ENCODE measurements around the gene NAPSA. TPM values are rescaled to one million over a fixed set of nuclear protein-coding genes. Genes with fewer than 3 reads are reported as not detected.

The NAPSA gene
- total RNA-seq, 1 donor from 2014 or later: 0.27 TPM

GRCh38 chr19:50387176-50387867 lies 21.9 kb upstream of the NAPSA start:
- peak; percentile 75 for DNase-seq (ENCODE audit: missing footprints)
- intact Hi-C loops (cut with DNase I): no loop called here

GRCh38 chr19:50384685-50385535 lies 19.5 kb upstream of the NAPSA start:
- no peak for ATAC-seq
- intact Hi-C loops (cut with DNase I): loop anchor here (5.0 kb wide), 1 partner anchor 417 kb away; no protein-coding TSS in a partner anchor
- DNase-seq (ENCODE audit: missing footprints): no peak

More at GRCh38 chr19:50387176-50387867, 21.9 kb upstream of the NAPSA start:
- no peak for ATAC-seq

DNA sequence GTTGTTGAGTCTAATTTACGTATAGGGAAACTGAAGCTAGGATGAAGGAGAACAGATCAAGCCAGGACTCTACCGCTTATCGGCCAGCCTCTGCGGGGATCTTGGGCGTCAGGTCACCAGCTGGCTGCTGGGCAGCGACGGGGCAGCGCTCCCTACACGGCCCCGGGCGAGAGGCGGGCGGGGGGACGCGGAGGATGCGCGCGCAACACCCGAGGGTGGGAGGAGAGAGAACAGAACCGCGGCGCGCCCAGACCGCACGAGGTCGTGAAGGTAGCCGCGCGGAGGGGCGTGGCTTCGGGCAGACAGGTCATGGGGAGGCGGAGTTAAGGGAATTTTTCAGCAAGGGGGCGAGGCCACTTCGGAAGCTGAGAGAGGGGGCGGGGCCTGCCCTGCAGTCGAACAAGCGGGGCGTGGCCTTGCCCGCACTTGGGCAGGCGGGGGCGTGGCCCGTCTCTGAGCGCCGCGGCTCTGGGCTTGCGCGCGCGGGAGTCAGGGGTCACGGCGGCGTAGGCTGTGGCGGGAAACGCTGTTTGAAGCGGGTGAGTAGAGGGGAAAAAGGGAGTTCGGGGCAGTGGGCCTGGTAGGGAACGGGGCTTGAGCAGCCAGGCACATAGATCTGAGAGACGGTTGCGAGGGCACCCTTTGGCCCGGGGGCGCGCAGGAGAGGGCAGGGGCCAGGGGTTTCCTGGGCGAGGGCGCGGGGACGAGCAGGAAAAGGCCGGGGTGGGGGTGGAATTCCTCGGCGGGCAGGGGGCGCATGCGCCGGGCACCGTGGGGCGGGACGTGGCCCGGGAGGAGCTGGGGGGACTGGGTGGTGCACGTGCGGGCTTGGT lies 18.6 kb upstream of the NAPSA start, which contains the start of gene POLD1:
Gene POLD1, plus strand, starts transcription at position 496 of the 833 bp plus-strand sequence. CDS start 14,505 bp downstream, outside the sequence.
- intact Hi-C loops (cut with DNase I): loop anchor here (5.0 kb wide), 1 partner anchor 418 kb away; no protein-coding TSS in a partner anchor
- DNase-seq (ENCODE audit: missing footprints): peak; percentile 100
- ATAC-seq: peak; percentile 97

DNA sequence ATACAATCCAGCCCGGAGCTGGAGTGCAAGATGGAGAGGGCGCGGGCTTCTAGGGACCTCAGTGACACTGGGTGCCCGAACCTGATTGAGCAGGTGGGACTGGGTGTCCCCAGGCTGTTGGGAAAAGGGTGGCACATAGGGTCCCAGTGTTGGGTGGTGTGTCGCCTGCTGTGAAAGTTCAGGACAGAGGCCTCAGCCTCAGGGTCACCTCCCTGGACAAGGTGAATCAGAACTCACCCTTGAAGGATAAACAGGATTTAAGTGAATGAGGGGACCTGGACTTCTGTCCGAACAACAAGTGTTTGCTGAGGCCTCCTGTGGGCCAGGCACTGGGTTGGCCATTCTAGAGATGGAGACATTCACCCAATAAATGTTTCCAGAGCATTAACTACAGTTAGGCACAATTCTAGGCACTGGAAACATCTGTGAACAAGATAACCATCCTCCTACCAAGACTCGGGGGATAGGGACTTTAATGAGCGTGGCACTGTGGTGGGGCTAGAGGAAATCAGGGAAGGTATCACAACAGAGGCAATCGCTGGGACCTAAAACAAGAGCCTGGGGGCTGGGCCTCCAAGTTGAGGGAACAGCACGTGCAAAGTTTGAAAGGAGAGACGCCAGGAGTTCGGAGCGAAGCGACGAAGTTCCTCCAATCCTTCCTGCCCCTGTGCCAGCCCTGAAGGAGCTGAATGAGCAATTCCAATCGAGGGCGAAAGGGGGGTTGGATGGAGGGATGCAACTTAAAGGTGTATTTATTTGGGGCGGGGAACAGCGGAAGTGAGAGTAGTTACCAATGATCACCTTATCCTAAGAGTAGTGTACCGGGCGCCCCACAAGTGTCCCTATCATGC lies 17.8 kb upstream of the NAPSA start:
- no peak for DNase-seq (ENCODE audit: missing footprints)
- no peak for ATAC-seq
- intact Hi-C loops (cut with DNase I): loop anchor here (5.0 kb wide), 1 partner anchor 419 kb away; no protein-coding TSS in a partner anchor

DNA sequence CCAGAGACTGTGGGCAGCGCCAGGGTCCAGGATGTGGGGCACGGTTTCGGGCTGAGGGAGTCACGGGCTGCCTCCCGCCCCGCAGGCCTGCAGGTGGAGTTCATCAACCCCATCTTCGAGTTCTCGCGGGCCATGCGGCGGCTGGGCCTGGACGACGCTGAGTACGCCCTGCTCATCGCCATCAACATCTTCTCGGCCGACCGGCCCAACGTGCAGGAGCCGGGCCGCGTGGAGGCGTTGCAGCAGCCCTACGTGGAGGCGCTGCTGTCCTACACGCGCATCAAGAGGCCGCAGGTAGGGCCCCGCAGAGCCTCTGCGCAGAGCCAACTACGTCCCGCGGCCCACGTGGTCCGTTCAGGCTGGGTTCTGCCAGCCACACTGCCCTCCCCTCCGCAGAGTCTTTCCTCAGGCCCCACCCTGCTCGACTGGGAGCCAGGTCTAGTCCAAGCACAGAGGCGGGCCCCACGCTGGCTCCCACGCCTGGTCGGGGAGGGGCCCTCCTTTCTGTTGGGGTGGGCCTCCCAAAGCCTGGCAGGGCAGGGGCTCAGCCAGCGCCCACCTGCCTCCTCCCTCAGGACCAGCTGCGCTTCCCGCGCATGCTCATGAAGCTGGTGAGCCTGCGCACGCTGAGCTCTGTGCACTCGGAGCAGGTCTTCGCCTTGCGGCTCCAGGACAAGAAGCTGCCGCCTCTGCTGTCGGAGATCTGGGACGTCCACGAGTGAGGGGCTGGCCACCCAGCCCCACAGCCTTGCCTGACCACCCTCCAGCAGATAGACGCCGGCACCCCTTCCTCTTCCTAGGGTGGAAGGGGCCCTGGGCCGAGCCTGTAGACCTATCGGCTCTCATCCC lies 16.7 kb upstream of the NAPSA start:
- DNase-seq (ENCODE audit: missing footprints): no peak
- no peak for ATAC-seq
- intact Hi-C loops (cut with DNase I): loop anchor here (5.0 kb wide), 1 partner anchor 420 kb away; no protein-coding TSS in a partner anchor

- ATAC-seq: no peak
- DNase-seq (ENCODE audit: missing footprints): no peak
- intact Hi-C loops (cut with DNase I): loop anchor here (5.0 kb wide), 1 partner anchor 422 kb away; no protein-coding TSS in a partner anchor
Measured at GRCh38 chr19:50380751-50381151, 15.3 kb upstream of the NAPSA start.

DNA sequence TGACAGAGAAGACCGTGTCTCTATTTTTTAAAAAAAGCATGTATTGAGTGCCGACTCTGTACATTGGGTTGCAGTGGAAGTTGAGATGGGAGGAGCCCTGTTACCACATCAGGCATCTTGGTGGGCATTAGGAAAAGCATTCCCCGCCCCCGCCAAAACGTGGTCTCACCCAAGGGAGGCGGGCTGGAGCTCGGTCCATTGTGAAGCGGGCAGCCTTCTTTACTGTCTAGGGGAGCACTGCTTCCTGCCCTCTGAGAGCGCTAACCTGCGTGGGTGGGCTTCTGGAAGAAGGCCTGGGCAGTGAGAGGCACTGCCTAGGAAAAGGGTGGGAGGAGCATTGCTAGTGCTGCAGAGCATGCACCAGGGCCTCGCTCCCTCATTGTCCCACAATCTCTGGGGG lies 14.7 kb upstream of the NAPSA start:
- DNase-seq (ENCODE audit: missing footprints) (no peak), ATAC-seq (no peak)
- intact Hi-C loops (cut with DNase I): loop anchor here (5.0 kb wide), 1 partner anchor 422 kb away; no protein-coding TSS in a partner anchor

DNA sequence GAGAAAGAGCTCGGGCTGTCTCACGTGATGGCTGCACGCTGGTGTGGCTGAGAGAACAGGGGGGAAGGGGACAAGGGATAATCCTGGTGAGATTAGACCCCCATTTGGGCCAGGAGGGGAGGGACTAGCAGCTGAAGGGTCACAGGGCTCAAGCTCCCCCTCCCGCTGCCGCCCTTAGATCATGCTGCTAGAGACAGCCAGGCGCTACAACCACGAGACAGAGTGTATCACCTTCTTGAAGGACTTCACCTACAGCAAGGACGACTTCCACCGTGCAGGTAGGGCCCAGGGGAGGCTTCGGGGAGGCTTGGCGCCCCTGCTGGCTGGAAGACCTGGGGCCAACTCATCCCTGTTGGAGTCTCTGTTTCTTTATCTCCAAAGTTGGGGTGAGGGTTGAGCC lies 14.2 kb upstream of the NAPSA start:
- intact Hi-C loops (cut with DNase I): loop anchor here (5.0 kb wide), 2 partner anchors 53 to 423 kb away; partner anchors contain the start of gene MYBPC2
- no peak for ATAC-seq
- no peak for DNase-seq (ENCODE audit: missing footprints)

- no peak for DNase-seq (ENCODE audit: missing footprints)
- ATAC-seq: no peak
- intact Hi-C loops (cut with DNase I): loop anchor here (5.0 kb wide), 1 partner anchor 53 kb away; the partner anchor contains the start of gene MYBPC2
Measured at GRCh38 chr19:50378863-50379236, 13.4 kb upstream of the NAPSA start.

GRCh38 chr19:50378169-50378862 lies 12.9 kb upstream of the NAPSA start:
- no peak for ATAC-seq
- intact Hi-C loops (cut with DNase I): loop anchor here (5.0 kb wide), 1 partner anchor 54 kb away; the partner anchor contains the start of gene MYBPC2
- DNase-seq (ENCODE audit: missing footprints): no peak

DNA sequence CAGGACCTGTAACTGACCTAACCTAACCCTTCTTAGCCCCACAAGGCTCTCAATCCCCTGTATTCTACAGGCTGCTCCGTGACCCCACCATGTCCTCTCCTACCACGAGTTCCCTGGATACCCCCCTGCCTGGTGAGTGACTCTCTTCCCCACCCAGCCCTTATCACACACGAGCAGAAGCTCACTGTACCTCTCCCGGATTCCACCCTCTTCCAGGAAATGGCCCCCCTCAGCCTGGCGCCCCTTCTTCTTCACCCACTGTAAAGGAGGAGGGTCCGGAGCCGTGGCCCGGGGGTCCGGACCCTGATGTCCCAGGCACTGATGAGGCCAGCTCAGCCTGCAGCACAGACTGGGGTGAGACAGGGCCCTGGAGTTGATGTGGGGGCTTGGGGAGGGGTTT lies 12.1 kb upstream of the NAPSA start:
- DNase-seq (ENCODE audit: missing footprints) (no peak), ATAC-seq (no peak)
- intact Hi-C loops (cut with DNase I): loop anchor here (5.0 kb wide), 1 partner anchor 55 kb away; the partner anchor contains the start of gene MYBPC2

DNA sequence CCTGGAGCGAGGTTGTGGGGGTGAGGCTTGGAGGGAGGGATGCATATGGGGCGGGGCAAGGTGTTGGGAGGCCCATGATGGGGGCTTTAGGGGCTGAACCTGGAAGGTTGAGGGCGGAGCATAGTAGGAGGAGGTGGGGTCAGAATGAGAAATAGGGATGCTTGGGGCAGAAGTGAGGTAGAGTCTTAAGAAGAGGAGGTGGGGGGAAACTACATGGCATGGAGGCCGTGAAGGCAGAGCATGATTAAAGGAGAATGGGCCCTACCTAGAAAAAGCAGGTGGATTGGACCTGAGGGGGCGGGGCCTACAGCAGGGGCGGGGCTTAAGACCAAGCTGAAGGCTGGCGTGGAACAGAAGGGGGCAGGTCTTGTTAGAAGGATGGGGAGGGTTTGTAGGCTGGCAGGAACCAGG lies 11.6 kb upstream of the NAPSA start:
- DNase-seq (ENCODE audit: missing footprints) (no peak), ATAC-seq (peak; percentile 3)
- intact Hi-C loops (cut with DNase I): loop anchor here (5.0 kb wide), 1 partner anchor 55 kb away; the partner anchor contains the start of gene MYBPC2

DNA sequence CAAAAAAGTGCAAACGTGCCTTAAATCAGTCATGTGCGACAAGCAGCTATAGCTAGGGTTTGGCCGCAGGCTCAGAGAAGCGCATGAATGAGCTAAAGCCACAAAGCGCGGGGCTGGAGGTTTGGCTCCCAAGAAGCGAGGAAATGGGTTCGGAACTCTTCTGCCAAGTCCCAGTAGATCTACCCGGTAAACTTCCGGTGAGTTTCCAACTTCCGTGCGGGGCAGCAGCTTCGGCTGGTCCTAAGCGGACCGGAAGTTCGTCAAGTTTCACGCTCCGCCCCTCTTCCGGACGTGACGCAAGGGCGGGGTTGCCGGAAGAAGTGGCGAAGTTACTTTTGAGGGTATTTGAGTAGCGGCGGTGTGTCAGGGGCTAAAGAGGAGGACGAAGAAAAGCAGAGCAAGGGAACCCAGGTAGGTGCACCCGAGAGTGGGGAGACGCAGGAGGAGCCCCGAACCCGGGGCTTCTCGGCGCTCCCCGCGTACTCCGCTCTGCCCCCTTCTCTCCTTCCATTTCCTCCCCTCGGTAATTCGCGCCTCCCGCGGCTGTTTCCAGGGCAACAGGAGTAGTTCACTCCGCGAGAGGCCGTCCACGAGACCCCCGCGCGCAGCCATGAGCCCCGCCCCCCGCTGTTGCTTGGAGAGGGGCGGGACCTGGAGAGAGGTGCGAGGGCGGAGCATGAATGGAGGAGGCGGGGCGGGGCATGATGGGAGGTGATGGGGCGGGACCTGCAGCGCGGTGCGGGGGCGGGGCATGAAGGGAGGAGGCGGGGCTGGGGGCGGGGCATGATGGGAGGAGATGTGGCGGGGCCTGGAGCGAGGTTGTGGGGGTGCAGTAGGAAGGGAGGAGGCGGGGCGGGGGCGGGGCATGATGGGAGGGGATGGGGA lies 11.0 kb upstream of the NAPSA start, which contains the start of gene NR1H2:
Gene NR1H2, plus strand, starts transcription at position 292 of the 885 bp plus-strand sequence. CDS start 1,149 bp downstream, outside the sequence.
- peak; percentile 96 for ATAC-seq
- peak; percentile 95 for DNase-seq (ENCODE audit: missing footprints)
- intact Hi-C loops (cut with DNase I): loop anchor here (5.0 kb wide), 1 partner anchor 56 kb away; the partner anchor contains the start of gene MYBPC2

- no peak for DNase-seq (ENCODE audit: missing footprints)
- intact Hi-C loops (cut with DNase I): no loop called here
- ATAC-seq: no peak
Measured at GRCh38 chr19:50371914-50372475, 6.6 kb upstream of the NAPSA start.

Data from Right ventricle myocardium inferior (tissue), 1 donor.